Measurements from ENCODE around the gene FGGY.
"Not testable (repeated sequence)": the region's sequence is repeated elsewhere in the genome, so short reads cannot be mapped to it uniquely, and the experiment has no call there.

Gene FGGY

GRCh38 chr1:59720326-59721115 is 423.6 kb downstream of the FGGY start:
- DNase-seq, result no peak

- DNase-seq, result no peak
Measured at GRCh38 chr1:59730302-59730701, 433.4 kb downstream of the FGGY start.

- no peak for DNase-seq
Measured at GRCh38 chr1:59730759-59731478, 434.0 kb downstream of the FGGY start.

GRCh38 chr1:59731591-59731990 is 434.7 kb downstream of the FGGY start:
- no peak for DNase-seq

- DNase-seq, result no peak
Measured at GRCh38 chr1:59732214-59732955, 435.5 kb downstream of the FGGY start.

- no peak for DNase-seq
Measured at GRCh38 chr1:59733443-59734141, 436.7 kb downstream of the FGGY start.

GRCh38 chr1:59735927-59736326 is 439.0 kb downstream of the FGGY start:
- DNase-seq, result not testable (repeated sequence)

- no peak for DNase-seq
Measured at GRCh38 chr1:59736744-59737143, 439.9 kb downstream of the FGGY start.

- DNase-seq, result no peak
Measured at GRCh38 chr1:59737638-59738037, 440.7 kb downstream of the FGGY start.

- peak; percentile 15 for DNase-seq
Measured at GRCh38 chr1:59738152-59738551, 441.3 kb downstream of the FGGY start.

- no peak for DNase-seq
Measured at GRCh38 chr1:59738591-59739015, 441.7 kb downstream of the FGGY start.

- no peak for DNase-seq
Measured at GRCh38 chr1:59739111-59739510, 442.2 kb downstream of the FGGY start.

- DNase-seq, result no peak
Measured at GRCh38 chr1:59742526-59742925, 445.6 kb downstream of the FGGY start.

- no peak for DNase-seq
Measured at GRCh38 chr1:59743324-59744091, 446.6 kb downstream of the FGGY start.

GRCh38 chr1:59747420-59748024 is 450.6 kb downstream of the FGGY start:
- no peak for DNase-seq

GRCh38 chr1:59748123-59748522 is 451.2 kb downstream of the FGGY start:
- no peak for DNase-seq

GRCh38 chr1:59750328-59751003 is 453.6 kb downstream of the FGGY start:
- DNase-seq, result no peak

GRCh38 chr1:59751004-59751395 is 454.1 kb downstream of the FGGY start:
- DNase-seq, result no peak

- no peak for DNase-seq
Measured at GRCh38 chr1:59751801-59752200, 454.9 kb downstream of the FGGY start.

GRCh38 chr1:59752556-59753414 is 455.9 kb downstream of the FGGY start:
- DNase-seq, result no peak

All from NCI-H2081 treated with DMSO at 0.1 percent for 48 hours (cell line).